A673 (cell line): Measurements from ENCODE around the gene TEX54. TPM values are rescaled to one million over a fixed set of nuclear protein-coding genes. Genes with fewer than 3 reads are reported as not detected.
A peak's percentile ranks its signal among the peaks of the same experiment; 100 is the strongest.

Source experiments
- BruUV-seq: library from RNA; stranded (reverse); fragments of 400-500 nt; replicated peaks from 2 replicates; lab custom pipeline; 2021; lab: Mats Ljungman, UMichigan
- CTCF ChIA-PET: fragments of 300-600 bp; sonication (Branson Sonifier 250); formaldehyde crosslinking; loops from one replicate; lab custom pipeline; 2022; ENCODE audit warnings: antibody characterized with exemption; lab: Charles Lee
- POLR2A ChIA-PET: fragments of 300-600 bp; sonication (Branson Sonifier 250); formaldehyde crosslinking; loops from one replicate; lab custom pipeline; 2022; ENCODE audit warnings: antibody characterized with exemption; ENCODE audit not compliant: low non-redundant PET; lab: Charles Lee
- DNase-seq: peaks from one replicate; pipeline ENCODE4 v3.0.0-alpha.2; 2015; ENCODE audit warnings: low spot score
- H3K27ac ChIP-seq: fragments of 200-600 bp; sonication (generic); 2 replicates; pipeline ENCODE4 v1.5.1; 2016; ENCODE audit warnings: mixed run types, low read depth, mild to moderate bottlenecking, mixed read lengths, antibody characterized with exemption, low read length; ENCODE audit not compliant: poor library complexity, severe bottlenecking
- H3K27me3 ChIP-seq: fragments of 200-600 bp; sonication (generic); replicated peaks from 2 replicates; pipeline ENCODE4 v1.6.1; 2017; ENCODE audit warnings: mixed run types, low read depth, mild to moderate bottlenecking, mixed read lengths, antibody characterized with exemption, low read length; ENCODE audit not compliant: insufficient read depth, poor library complexity
- H3K36me3 ChIP-seq: fragments of 200-600 bp; sonication (generic); 2 replicates; pipeline ENCODE4 v1.6.1; 2016; ENCODE audit warnings: mixed run types, mild to moderate bottlenecking, mixed read lengths, antibody characterized with exemption, low read length; ENCODE audit not compliant: insufficient read depth, poor library complexity, severe bottlenecking
- H3K4me1 ChIP-seq: fragments of 200-600 bp; sonication (generic); 2 replicates; pipeline ENCODE4 v1.6.1; 2017; ENCODE audit warnings: mixed run types, mild to moderate bottlenecking, mixed read lengths, antibody characterized with exemption, low read length; ENCODE audit not compliant: insufficient read depth, poor library complexity, severe bottlenecking
- H3K4me3 ChIP-seq: fragments of 200-600 bp; sonication (generic); 2 replicates; pipeline ENCODE4 v1.5.1; 2016; ENCODE audit warnings: low read depth, mixed run types, mild to moderate bottlenecking, mixed read lengths, low read length; ENCODE audit not compliant: poor library complexity, severe bottlenecking
- H3K9me3 ChIP-seq: fragments of 200-600 bp; sonication (generic); 2 replicates; pipeline ENCODE4 v1.6.1; 2016; ENCODE audit warnings: mixed run types, low read depth, mild to moderate bottlenecking, mixed read lengths, antibody characterized with exemption, low read length; ENCODE audit not compliant: poor library complexity, severe bottlenecking
- EZH2 ChIP-seq: fragments of 200-600 bp; sonication (generic); IDR thresholded peaks from 2 replicates; pipeline ENCODE4 v1.6.1; 2017; ENCODE audit warnings: borderline replicate concordance, low read depth, mild to moderate bottlenecking, mixed read lengths, antibody characterized with exemption, low read length; ENCODE audit not compliant: poor library complexity, severe bottlenecking
- intact Hi-C: fragments of 100-400 bp; cut with micrococcal nuclease; formaldehyde crosslinking; loops from one replicate; pipeline ENCODE4 v1.10.0; 2022; ENCODE audit not compliant: unreplicated experiment
- total RNA-seq: library from RNA; stranded (reverse); gene quantifications from 2 replicates; pipeline ENCODE4 v1.2.3, GENCODE V29; 2021
- TF ChIP-seq, protein P1 (sequence below): fragments of 300-800, 200-600 bp; sonication (generic); conservative IDR thresholded peaks from 2 replicates; pipeline ENCODE4 v1.5.1; 2017; ENCODE audit warnings: low read depth, mild to moderate bottlenecking, antibody characterized with exemption, low read length, moderate library complexity, mixed read lengths

The TEX54 gene
- total RNA-seq, 1 experiment from 2014 or later: 0.77 TPM

DNA sequence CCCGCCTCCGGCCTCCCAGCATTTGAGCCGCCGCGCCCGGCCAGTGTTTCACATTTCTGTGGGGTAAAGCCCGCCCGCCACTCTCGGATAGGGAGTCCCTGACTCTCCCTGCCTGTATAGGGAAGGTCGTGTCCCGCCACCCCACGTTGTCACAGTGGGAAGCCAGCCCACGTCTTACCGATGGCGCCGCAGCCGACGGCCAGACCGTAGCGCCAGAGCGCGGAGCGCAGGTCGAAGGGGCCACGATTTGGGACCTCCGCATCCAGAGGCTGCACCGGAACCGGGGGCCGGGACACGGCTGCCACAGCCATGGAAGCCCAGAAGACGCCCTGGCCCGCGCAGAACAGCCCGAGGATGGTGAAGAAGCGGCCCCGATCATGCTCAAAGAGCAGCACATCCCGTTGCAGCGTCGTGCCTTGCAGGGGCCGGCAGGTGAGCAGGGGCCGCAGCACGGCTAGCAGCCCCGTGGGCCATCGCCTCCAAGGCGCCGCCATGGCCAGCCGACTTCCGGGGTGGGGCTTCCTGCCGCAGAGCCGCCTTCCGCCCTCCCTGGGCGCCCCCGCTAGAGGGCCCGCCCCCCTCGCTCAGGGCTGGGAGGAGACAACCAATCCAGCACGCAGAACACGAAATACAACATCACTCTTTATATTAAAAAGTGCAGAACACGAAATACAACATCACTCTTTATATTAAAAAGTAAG is 41.0 kb downstream of the TEX54 start, which contains the start of gene TMEM223:
TMEM223 (minus strand) TSS at position 506 of the 701 bp plus-strand sequence; CDS start at position 494, 12 bp downstream.
- DNase-seq: peak; percentile 95
- no TSS peak for BruUV-seq
- Histone ChIP-seq H3K9me3 (no peaks in the 10 kb centered on the region), H3K4me3 (peak within 1 kb of the TSS; percentile 97), H3K27me3 (no peaks in the 10 kb centered on the region), H3K27ac (peak within 1 kb of the TSS; percentile 91), H3K36me3 (peaks cover 67% of the 10 kb centered on the region), H3K4me1 (peaks cover 37% of the 10 kb centered on the region)
- no peak for TF ChIP-seq EZH2
- TF ChIP-seq, protein P1, sequence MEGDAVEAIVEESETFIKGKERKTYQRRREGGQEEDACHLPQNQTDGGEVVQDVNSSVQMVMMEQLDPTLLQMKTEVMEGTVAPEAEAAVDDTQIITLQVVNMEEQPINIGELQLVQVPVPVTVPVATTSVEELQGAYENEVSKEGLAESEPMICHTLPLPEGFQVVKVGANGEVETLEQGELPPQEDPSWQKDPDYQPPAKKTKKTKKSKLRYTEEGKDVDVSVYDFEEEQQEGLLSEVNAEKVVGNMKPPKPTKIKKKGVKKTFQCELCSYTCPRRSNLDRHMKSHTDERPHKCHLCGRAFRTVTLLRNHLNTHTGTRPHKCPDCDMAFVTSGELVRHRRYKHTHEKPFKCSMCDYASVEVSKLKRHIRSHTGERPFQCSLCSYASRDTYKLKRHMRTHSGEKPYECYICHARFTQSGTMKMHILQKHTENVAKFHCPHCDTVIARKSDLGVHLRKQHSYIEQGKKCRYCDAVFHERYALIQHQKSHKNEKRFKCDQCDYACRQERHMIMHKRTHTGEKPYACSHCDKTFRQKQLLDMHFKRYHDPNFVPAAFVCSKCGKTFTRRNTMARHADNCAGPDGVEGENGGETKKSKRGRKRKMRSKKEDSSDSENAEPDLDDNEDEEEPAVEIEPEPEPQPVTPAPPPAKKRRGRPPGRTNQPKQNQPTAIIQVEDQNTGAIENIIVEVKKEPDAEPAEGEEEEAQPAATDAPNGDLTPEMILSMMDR: 0 out of 2 replicates have a peak, but pooled peaks have one; percentile 23
- ChIA-PET POLR2A (interaction anchor here (0.6 kb wide), 1 partner anchor 93 kb away, joined by 6 read pairs; no protein-coding TSS in a partner anchor), CTCF (interaction anchor here (0.6 kb wide), 1 partner anchor 65 kb away, joined by 3 read pairs; no protein-coding TSS in a partner anchor)
- intact Hi-C loops: loop anchor here (5.0 kb wide), 1 partner anchor 41 kb away; the partner anchor contains the start of genes STX5 and TEX54

DNA sequence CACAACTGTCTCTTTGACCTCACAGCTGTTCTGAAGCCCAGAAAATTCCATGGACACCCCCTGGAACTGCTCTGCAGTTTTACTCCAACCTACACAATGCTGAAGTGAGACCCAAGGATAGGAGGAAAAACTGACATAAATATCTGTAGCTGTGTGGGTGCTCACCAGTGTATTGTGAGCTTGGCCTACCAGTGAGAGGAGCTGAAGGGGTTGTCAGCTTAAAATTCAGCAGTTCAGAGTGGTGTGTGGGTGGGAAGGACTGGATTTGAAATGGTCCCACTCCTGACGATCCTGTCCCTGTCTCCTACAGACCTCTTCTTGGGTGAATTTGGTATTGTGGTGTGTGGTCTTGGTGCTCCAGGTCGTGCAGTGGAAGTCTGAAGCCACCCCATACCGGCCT is 43.1 kb downstream of the TEX54 start:
- Histone ChIP-seq H3K4me1 (peaks cover 33% of the 10 kb centered on the region), H3K4me3 (no peak overlapping the region), H3K27ac (peak overlapping the region; percentile 39), H3K9me3 (no peaks in the 10 kb centered on the region), H3K36me3 (peaks cover 56% of the 10 kb centered on the region), H3K27me3 (no peaks in the 10 kb centered on the region)
- TF ChIP-seq EZH2: no peak
- TF ChIP-seq, protein P1: no peak
- DNase-seq: no peak
- POLR2A ChIA-PET: no interaction called here
- intact Hi-C loops: loop anchor here (5.0 kb wide), 2 partner anchors 53 to 93 kb away; partner anchors contain the start of gene SLC3A2
- no TSS peak for BruUV-seq
- CTCF ChIA-PET: interaction anchor here (0.8 kb wide), 1 partner anchor 365 kb away, joined by 3 read pairs; no protein-coding TSS in a partner anchor

GRCh38 chr11:62788991-62789390 is 43.6 kb downstream of the TEX54 start:
- Histone ChIP-seq H3K4me1 (peaks cover 31% of the 10 kb centered on the region), H3K4me3 (peak overlapping the region; percentile 5), H3K27me3 (no peaks in the 10 kb centered on the region), H3K27ac (peak overlapping the region; percentile 19), H3K9me3 (no peaks in the 10 kb centered on the region), H3K36me3 (peaks cover 50% of the 10 kb centered on the region)
- intact Hi-C loops: loop anchor here (5.0 kb wide), 2 partner anchors 53 to 93 kb away; partner anchors contain the start of gene SLC3A2
- no TSS peak for BruUV-seq
- no peak for DNase-seq
- ChIA-PET POLR2A (interaction anchor here (0.6 kb wide), 1 partner anchor 60 kb away, joined by 3 read pairs; no protein-coding TSS in a partner anchor), CTCF (interaction anchor here (0.8 kb wide), 1 partner anchor 364 kb away, joined by 3 read pairs; no protein-coding TSS in a partner anchor)
- TF ChIP-seq, protein P1: no peak
- no peak for TF ChIP-seq EZH2
